Hematopoietic multipotent progenitor cell treated with erythropoietin and hydrocortisone succinate and interleukin-3 and kit ligand, for 8 days (in vitro differentiated cells): ENCODE measurements around the gene CASP4.
"Not testable (repeated sequence)": the region's sequence is repeated elsewhere in the genome, so short reads cannot be mapped to it uniquely, and the experiment has no call there.

ENCODE experiments used
- DNase-seq: peaks from one replicate; pipeline ENCODE4 v3.0.0-alpha.2; 2015

The CASP4 gene

DNA sequence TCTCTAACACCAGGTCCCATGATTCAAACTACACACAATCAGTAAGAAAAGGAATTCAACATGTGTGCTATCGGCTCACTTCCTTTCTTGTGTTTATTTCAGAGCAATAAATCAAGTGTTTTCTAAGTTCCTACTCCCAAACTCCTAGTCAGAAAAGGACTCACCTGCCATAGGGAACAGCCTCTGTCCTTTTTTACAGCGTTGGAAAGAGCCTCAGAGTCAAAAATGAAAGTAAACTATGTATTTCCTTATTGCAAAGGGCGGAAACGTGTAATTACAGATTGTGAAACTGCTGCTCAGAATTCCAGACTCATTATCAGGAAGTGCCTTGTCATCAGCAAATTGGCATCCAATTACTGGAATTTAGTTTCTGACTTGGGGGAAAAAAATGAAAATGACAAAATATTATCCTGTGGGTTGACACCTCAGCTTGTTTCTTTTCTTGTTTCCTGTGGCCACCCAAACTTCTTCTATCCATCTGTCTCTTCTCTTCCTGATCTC lies at the start of gene CASP4:
Gene CASP4, minus strand, starts transcription at position 220 of the 501 bp plus-strand sequence. Its CDS starts 49 bp downstream, at position 171.
- peak; percentile 70 for DNase-seq

DNA sequence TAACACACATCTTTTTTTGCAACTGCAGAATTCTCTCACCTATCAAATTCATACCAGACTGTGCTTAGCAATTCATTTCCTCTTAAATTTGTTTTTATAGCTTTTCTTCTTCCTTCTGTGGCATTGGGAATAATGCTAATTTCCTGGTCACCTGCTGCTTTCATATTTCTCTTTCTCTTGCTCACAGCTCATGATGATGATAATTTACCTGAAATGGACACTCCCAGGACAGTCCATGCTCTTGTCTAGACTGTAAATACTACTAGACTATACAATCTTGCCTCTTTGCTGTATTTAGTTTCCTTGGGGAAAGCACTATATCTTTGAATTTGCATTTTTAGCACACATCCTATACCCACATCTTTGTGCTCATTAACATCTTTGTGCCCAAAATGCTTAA lies 39.1 kb upstream of the CASP4 start:
- DNase-seq, result no peak

DNA sequence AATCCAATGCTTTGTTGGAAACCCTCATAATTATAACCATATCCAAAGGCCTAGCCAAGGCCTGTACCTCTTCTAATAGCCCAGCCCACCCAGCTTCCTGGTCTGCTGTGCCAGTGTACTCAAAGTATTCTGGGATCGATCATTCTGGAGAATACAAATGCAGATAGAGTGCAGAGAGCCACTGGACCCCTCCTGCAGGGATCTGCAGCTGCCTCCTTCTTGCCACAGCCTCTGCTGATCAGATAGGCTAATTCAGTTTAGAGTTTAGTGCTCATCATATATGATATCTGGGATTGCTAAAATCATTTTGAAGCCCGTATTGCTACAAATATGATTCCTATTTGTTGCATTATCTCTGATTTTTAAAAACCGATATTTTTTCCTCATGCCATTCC lies 37.1 kb upstream of the CASP4 start:
- no peak for DNase-seq

DNA sequence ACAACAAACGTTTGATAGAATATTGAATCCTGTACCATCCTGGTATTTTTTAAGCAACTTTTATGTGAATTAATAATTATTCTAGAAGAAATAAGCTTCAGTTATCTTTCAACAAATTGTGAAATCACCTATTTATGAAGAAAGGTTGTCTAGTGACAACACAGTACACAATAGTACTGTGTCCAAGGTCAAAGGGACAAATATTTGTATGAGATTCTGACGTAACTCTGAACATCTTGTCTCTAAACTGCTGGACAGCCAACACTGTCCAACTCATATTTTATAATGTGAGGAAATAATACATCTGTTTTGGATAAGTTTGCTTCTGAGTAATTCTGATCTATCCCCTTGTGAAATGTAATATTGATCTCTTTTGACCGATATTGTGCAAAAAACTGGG lies 35.6 kb upstream of the CASP4 start:
- no peak for DNase-seq

DNA sequence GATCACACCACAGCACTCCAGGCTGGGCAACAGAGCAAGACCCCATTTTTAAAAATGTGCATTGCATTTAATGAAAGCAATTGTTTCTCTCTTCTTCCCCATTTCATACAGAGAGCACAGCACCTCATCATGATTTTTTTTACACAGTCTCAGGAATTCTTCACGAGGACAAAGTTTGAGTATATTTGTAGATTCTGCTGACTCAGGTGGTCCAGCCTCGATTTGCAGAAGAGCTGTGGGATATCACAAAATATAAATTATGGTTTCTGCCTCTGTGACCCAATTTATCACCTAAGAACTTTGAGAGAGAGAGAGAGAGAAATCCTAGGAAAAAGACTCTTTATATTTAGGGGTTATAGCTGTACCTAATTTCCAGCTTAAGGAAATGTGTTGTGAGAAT lies 34.8 kb upstream of the CASP4 start:
- DNase-seq, result no peak

DNA sequence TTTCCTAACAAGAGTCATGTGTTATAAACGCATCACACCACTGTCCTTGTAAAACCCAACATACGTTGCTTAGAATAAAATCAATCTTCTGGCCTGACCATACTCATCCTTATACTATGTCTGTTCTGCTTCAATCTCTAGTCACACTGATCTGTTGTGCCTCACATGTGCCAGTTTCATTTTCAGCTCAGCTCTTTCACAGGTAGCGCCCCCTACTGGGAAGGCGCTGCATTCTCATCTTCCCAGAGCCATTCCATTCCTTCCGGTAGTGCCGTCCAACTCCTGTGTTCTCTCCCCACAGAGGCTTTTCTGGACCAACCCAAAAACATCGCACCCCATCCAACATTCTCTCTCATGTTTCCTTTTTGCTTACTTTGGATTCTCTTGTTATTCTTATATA lies 32.4 kb upstream of the CASP4 start:
- DNase-seq, result peak; percentile 31

DNA sequence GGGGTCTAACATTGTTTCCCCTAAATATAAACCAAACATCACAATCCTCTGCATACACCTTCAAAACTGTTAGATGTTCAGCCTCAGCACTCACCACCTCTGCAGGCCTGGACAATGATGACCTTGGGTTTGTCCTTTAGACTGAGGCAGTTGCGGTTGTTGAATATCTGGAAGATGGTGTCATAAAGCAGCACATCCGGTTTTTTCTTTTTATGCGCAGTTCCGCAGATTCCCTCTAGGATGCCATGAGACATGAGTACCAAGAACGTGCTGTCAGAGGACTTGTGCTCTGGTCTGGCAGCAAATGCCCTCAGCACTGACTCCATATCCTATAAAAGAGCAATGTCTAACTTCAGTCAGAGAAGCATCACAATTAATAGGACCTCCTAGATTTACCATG lies 31.8 kb upstream of the CASP4 start:
- DNase-seq, result peak; percentile 29

DNA sequence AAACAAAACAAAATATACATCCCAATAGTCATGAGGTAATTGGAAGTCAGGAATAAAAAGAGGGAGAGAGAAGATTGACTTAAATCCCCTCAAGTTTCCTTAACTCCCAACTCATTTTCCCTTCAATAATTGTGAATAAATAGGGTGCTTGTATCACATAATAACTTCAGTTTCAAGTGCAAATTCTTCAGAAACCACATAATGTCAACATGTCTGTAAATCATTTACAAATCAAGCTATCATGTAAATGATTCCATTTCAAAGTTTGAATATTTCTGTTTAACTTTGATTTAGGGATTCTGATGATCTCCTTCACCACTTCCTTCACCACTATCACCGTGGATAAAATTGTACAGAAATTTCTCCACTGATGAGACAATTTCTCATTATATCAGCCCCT lies 31.3 kb upstream of the CASP4 start:
- no peak for DNase-seq

DNA sequence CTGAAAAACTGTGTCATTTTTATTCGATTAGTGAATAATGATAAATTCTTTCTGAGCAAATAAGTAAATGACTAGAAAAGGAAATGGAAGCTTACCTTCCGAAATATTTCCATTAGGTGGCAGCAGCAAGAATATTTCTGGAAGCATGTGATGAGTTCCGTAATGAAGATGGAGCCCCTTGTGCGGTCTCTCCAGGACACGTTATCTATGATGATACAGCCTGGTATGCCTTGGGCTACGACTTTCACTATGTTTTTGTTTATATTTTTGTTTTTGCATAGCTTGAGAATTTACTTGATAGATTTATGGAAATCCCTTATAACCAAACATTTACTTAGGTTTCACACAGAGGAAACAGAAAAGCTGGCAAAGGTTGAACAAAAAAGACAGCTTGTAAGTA lies 28.9 kb upstream of the CASP4 start:
- DNase-seq, result no peak

DNA sequence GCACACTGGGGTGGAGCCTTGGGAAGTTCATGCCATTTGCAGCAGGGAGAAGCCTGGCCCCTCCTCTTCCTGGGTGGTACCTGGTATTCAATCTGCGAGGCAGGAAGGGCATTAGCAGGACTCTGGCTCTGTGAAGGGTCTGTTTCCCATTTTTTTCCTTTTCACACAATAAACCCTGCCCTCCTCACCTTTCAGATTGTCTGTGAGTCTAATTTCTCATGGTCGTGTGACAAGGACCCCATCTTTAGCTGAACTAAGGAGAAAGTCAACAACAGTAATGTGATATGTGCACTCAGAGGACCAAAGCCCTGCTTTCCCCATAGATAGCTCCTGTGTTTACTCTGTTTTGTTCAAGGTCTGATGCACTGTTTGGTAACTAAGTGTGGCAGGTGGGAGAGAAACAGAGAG lies 26.6 kb upstream of the CASP4 start:
- DNase-seq, result no peak

DNA sequence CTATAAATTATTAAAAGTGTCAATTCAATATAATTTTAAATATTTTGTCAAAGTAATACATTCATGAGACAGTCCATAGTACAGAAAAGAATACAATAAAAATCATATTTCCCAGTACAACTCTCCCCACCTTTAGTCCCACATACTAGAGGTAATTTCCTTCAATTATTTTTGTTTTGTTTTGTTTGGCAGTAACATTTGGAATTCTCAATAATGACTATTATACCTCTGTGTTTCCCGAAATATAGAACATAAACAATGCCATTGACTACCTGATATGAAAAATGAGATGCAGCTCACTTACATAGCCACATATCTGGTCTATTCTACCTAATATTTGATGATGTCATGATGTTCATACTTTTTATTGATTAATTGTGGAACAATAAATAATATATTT lies 24.4 kb upstream of the CASP4 start:
- no peak for DNase-seq

DNA sequence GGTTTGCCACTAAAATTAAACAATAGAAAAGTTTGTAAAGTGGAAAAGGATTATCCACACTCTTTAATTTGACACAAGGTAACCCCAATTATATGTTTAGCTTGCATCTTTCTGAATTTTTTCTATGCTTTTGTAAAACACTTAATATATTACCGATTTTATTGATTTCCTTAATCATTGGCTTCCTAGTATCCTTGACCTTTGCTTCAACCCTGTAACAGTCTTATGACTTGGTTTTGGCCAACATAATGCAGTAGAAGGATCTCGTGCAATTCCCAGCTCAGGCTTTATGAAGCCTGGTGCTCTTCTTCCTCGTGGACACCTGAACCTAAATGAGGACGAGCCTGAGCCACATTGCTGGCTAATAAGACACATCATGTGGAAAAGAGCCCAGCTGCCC lies 23.6 kb upstream of the CASP4 start:
- no peak for DNase-seq

DNA sequence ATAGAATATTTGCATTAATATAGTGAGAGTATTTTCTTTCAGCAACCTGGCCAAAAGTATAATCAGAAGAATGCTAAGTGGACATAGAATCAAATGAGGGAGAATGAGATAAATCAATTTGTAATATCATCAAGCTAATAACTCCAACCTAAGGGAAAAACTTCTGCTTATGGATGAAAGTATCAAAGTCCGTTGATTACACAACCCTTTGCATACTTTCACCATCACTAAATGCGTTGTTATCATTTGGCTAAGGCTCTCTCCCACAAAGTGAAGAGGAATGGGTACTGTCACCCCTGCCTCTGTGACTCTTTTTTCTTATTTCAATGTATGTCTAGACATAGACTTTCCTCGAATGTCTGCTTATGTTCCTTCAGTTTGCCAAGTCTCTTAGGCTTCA lies 16.4 kb upstream of the CASP4 start:
- DNase-seq, result no peak

DNA sequence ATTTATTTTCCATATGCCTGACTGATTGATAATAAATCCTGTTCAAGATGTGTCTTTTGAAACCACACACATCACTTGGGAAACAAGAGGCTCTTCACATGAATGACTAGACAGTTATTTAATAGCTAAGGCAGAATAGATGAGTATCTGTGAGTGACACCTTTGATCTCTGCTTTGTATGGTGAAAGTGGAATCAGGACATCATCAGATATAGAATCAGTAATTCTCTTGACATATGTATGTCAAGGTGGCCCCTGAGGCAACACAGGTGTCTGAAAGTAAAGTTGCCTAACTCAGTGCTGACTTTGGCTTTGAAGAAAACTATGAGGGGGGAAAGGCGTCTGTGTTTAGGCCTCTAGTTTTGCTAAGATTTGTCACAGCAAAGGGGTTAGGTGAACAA lies 11.5 kb upstream of the CASP4 start:
- DNase-seq, result no peak

DNA sequence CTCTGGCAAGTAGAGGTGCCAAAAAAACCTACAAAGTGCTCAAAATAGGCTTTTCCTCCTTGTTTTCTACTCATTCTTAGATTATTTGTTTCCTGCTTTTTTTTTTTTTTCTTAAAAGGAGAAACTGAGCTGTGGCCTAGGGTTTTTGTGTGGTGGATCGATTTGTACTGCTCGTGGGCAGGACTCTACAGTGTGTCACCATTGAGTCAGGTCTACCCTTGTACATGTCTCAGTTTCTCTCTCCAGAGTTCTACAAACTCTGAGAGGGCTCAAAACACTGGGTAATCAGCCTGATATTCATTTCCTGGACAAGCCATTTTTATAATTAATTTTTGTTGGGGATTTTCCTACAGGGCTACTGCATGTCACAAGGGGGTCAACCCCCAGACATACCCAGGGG lies 5.2 kb upstream of the CASP4 start:
- no peak for DNase-seq

DNA sequence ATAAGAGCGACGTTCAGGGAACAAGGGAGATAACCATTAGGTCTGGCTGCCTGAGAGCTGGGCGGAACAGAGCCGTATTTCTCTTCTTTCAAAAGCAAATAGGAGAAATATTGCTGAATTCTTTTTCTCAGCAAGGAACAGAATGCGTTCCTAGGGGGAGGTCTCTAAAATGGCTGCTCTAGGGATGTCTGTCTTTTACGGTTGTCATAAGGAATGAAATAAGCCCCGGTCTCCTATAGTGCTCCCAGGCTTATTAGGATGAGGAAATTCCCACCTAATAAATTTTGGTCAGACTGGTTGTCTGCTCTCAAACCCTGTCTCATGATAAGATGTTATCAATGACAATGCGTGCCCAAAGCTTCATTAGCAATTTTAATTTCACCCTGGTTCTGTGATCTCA lies 4.5 kb upstream of the CASP4 start:
- not testable (repeated sequence) for DNase-seq

DNA sequence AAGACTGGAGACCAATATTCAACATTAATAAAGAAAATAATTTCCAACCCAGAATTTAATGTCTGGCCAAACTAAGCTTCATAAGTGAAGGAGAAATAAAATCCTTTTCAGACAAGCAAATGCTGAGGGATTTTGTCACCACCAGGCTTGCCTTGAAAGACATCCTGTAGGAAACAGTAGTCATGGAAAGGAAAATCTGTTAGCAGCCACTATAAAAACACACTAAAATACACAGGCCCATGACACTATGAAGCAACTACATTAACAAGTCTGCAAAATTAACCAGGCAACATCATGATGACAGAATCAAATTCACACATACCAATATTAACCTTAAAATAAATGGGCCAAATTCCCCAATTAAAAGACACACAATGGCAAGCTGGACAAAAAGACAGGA lies 2.4 kb upstream of the CASP4 start:
- DNase-seq, result no peak

DNA sequence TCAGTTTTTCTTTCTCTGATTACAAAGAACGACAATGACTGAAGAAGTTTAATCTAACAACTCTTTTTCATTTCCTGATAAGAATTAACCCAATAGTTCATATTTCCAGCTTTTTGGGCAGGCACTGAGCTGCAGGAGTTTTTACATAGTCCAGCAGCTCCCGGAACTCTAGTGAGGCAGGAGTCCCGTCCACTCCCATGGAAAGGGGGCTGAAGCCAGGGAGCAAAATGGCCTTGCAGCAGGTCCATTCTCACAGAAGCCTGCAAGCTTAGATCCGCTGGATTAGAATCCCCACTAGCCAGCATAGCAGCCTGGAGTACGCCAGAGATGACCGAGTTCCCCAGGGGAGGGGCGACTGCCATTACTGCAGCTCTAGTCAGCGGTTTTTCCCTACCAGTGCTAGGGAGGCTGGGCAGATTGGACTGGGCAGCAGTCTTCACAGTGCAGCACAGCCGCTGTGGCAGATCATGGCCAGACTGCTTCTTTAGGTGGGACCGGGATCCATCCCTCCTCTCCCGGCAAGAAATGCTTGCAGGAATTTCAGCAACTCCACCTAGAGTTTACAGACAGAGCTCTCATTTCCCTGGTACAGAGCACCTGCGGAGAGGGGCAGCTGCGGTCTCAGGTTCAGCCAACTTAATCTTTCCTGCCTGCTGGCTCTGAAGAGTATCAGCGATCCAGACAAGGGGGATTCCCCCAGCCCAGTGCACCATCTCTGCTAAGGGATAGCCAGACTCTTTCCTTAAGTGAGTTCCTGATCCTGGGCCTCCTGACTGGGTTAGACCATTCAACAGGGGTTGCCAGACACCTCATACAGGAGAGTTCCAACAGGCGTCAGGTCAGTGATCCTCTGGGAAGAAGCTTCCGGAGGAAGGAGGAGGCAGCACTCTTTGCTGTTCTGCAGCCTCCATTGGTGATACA lies 742 bp upstream of the CASP4 start:
- DNase-seq, result no peak

DNA sequence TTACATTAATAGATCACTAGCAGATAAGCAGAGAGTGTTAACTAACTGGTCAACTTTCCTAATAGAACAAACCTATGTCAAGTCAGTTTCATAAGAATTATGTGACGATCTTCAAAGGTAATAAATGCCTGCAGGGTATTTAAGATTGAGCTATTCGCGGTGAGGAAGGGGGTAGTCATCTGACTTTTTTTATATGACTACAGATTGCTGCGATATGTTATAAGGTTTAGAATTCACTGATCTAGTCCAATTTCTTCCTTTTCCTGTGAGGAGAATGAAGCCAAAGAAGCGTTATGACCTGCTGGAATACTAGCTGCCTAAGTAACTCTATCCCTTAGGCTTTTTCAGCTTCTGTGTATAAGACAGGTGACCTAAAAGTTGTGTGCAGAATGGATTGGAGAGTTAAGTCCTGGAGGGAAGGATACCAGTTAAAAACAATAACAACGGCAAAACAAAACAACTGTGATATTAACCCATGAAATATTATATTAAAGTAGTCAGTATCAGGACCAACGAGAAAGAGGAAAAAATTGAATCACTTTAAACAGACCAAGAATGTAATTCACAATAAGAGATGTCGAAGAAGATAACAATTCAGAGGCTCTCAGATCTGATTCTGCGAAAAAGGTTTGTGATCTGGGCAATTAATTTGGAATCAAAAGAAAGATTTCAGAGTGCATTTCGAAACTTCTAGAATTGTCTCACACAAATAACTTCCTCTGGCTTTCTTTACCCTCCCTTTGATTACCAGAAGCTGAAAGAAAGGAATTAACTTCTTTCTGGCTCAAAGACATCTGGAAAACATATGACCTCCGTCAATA lies 630 bp downstream of the CASP4 start:
- DNase-seq, result peak; percentile 17

DNA sequence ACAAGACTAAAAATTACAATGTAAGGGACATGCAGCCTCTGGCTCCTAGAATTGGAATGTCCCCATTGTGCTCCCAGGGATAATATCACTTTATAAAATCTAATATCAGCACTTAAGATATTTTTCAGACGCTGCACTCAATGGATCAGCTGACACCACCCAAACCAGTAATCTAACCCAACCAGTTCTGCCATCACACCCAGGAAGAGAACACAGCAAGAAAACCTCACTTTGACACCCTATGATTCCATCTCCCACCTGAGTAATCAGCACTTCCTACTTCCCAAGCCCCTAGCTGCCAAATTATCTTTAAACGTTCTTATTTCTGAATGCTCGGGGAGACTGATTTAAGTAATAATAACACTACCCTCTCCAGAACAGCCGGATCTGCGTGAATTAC lies 2.6 kb downstream of the CASP4 start:
- no peak for DNase-seq

DNA sequence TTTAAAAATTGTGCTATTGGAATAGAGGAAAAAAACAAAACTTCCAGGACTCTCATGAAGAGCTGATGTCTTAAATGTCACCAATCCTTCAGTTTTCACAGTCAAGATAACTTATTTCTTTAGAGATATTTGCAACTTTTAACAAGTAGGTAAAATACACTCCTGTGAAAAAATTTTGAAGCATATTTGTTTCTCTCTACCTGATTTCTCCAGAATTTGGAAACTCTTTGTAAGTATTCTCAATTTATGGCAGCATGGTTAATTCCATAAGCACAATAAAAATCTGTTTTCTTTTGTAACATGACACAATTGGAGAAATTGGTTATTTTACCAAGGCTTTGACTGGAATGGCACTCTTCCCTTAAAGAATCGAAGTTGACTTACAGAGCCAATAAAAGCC lies 4.1 kb downstream of the CASP4 start:
- no peak for DNase-seq

DNA sequence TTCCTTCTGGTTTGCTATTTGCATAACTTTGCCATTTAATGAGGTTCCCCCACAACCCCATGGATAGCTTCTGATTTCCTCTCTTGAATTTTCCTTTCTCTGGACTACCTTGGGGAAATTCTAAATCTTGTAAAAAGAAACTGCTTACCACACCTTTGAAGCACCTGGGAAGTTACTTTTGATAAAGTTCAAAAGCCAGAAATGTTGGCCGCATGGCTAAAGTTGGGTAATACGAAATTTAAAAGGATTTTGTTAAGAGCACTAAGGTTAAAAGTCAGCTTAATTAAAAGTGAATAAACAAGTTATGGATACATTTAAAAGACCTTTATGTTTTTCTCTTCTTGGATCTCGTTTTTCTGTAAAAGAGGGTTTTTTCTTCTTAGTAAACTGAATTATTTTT lies 5.5 kb downstream of the CASP4 start:
- DNase-seq, result no peak

DNA sequence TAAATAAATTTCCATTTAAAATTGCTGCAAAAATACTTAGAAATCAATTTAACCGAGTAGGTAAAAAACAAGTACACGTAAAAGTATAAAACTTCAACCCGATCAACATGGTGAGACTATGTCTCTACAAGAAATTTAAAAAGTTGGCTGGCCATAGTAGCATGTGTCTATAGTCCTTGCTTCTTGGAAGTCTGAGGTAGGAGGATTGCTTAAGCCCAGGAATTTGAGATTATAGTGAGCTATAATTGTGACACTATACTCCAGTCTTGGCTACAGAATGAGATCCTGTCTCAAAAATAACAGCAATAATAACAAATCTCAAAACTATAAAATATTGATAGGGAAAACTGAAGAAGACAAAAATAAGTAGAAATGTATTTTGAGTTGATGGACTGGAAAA lies 11.1 kb downstream of the CASP4 start:
- no peak for DNase-seq

DNA sequence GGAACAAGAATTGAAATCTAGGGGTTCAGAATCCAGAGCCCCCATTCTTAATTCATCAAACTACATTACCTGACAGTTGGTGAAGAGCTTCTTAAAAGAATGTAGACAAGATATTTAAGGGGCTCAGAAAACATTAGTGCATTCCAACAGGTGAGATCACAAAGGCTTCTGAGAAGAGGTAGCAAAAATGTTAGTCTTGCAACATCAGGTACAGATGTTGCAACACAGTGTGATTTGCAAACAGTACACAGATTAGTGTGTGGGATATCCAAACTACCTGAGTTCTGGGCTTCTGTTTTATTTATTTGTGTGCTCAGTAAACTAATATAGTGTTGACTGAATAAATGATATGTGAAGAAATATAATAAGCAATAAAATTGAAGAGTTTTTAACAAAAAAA lies 11.8 kb downstream of the CASP4 start:
- DNase-seq, result no peak
